GM13976 (cell line): ENCODE data around the gene STIM1.

Experiments
- DNase-seq: peaks from one replicate; pipeline ENCODE4 v3.0.0; 2012; ENCODE audit warnings: low spot score
- CTCF ChIP-seq: IDR thresholded peaks from 2 replicates; pipeline ENCODE4 v1.5.1; 2012; ENCODE audit warnings: borderline replicate concordance, mild to moderate bottlenecking; ENCODE audit not compliant: insufficient read depth; ENCODE audit errors: extremely low read depth, missing control alignments, control extremely low read depth
- in situ Hi-C: fragments of 300-500 bp; cut with MboI; formaldehyde crosslinking; loops from one replicate; pipeline ENCODE4 v1.12.0; 2022; ENCODE audit warnings: low sequenced_read_pairs, mixed read lengths, inconsistent platforms; ENCODE audit not compliant: unreplicated experiment

STIM1 gene

GRCh38 chr11:3952715-3953114, 97.3 kb downstream of the STIM1 start:
- no peak for TF ChIP-seq CTCF
- no peak for DNase-seq
- in situ Hi-C loops = no loop called here

GRCh38 chr11:3953327-3953726, 97.9 kb downstream of the STIM1 start:
- in situ Hi-C loops = no loop called here
- DNase-seq = no peak
- TF ChIP-seq CTCF = no peak

- in situ Hi-C loops = no loop called here
- DNase-seq = no peak
- TF ChIP-seq CTCF = no peak
Measured at GRCh38 chr11:3954448-3955298, 99.2 kb downstream of the STIM1 start.

- in situ Hi-C loops = no loop called here
- DNase-seq = no peak
- no peak for TF ChIP-seq CTCF
Measured at GRCh38 chr11:3955299-3955665, 99.8 kb downstream of the STIM1 start.

GRCh38 chr11:3956038-3956437, 100.6 kb downstream of the STIM1 start:
- in situ Hi-C loops = no loop called here
- no peak for TF ChIP-seq CTCF
- no peak for DNase-seq

- no peak for TF ChIP-seq CTCF
- in situ Hi-C loops = no loop called here
Measured at GRCh38 chr11:3956748-3957147, 101.3 kb downstream of the STIM1 start.

More at GRCh38 chr11:3956748-3957147, 101.3 kb downstream of the STIM1 start:
- DNase-seq = no peak
